HEK293T (cell line): ENCODE measurements around the gene TRMT61B.

Experiments
- CTCF ChIA-PET: fragments of 350-600 bp; formaldehyde crosslinking; extraction: SDS; loops from one replicate; lab custom pipeline; 2021; ENCODE audit warnings: antibody characterized with exemption, inconsistent platforms; lab: Yijun Ruan, JAX
- POLR2A ChIA-PET: fragments of 350-600 bp; formaldehyde crosslinking; extraction: SDS; loops from one replicate; lab custom pipeline; 2020; ENCODE audit warnings: antibody characterized with exemption, inconsistent platforms; lab: Yijun Ruan, JAX
- DNase-seq: peaks from one replicate; pipeline ENCODE4 v3.0.0; 2012; ENCODE audit warnings: mixed read lengths; ENCODE audit errors: extremely low spot score
- ARNT ChIP-seq: fragments of 450-650 bp; IDR thresholded peaks from 2 replicates; pipeline ENCODE4 v1.6.1; 2017; ENCODE audit warnings: mild to moderate bottlenecking
- BHLHE40 ChIP-seq: fragments of 450-650 bp; IDR thresholded peaks from 2 replicates; pipeline ENCODE4 v1.6.1; 2016; ENCODE audit warnings: mild to moderate bottlenecking, moderate library complexity, borderline replicate concordance
- CTBP1 ChIP-seq: fragments of 450-650 bp; IDR thresholded peaks from 2 replicates; pipeline ENCODE4 v1.6.1; 2016; ENCODE audit warnings: borderline replicate concordance
- ELF4 ChIP-seq: fragments of 450-650 bp; IDR thresholded peaks from 2 replicates; pipeline ENCODE4 v1.6.1; 2017; ENCODE audit warnings: antibody characterized with exemption
- FOXA1 ChIP-seq: fragments of 450-650 bp; IDR thresholded peaks from 2 replicates; pipeline ENCODE4 v1.6.1; 2016; ENCODE audit warnings: mild to moderate bottlenecking
- FOXK2 ChIP-seq: fragments of 450-650 bp; IDR thresholded peaks from 2 replicates; pipeline ENCODE4 v1.6.1; 2016; ENCODE audit warnings: mild to moderate bottlenecking
- FOXM1 ChIP-seq: fragments of 450-650 bp; IDR thresholded peaks from 2 replicates; pipeline ENCODE4 v1.6.1; 2017; ENCODE audit warnings: mild to moderate bottlenecking, borderline replicate concordance
- HDGF ChIP-seq: fragments of 450-650 bp; IDR thresholded peaks from 2 replicates; pipeline ENCODE4 v1.6.1; 2017; ENCODE audit warnings: antibody characterized with exemption, borderline replicate concordance
- L3MBTL2 ChIP-seq: fragments of 450-650 bp; conservative IDR thresholded peaks from 2 replicates; pipeline ENCODE4 v1.6.1; 2016; ENCODE audit warnings: mild to moderate bottlenecking
- LEF1 ChIP-seq: fragments of 450-650 bp; IDR thresholded peaks from 2 replicates; pipeline ENCODE4 v1.6.1; 2017; ENCODE audit warnings: mild to moderate bottlenecking, borderline replicate concordance
- NFRKB ChIP-seq: fragments of 450-650 bp; IDR thresholded peaks from 2 replicates; pipeline ENCODE4 v1.6.1; 2016; ENCODE audit warnings: mild to moderate bottlenecking, moderate library complexity
- PKNOX1 ChIP-seq: fragments of 450-650 bp; IDR thresholded peaks from 2 replicates; pipeline ENCODE4 v1.6.1; 2016
- SP1 ChIP-seq: fragments of 450-650 bp; IDR thresholded peaks from 2 replicates; pipeline ENCODE4 v1.6.1; 2017
- SUZ12 ChIP-seq: fragments of 450-650 bp; IDR thresholded peaks from 2 replicates; pipeline ENCODE4 v1.6.1; 2016; ENCODE audit warnings: mild to moderate bottlenecking
- TARDBP ChIP-seq: fragments of 450-650 bp; IDR thresholded peaks from 2 replicates; pipeline ENCODE4 v1.6.1; 2016
- ZNF384 ChIP-seq: fragments of 450-650 bp; IDR thresholded peaks from 2 replicates; pipeline ENCODE4 v1.6.1; 2016

The TRMT61B gene

GRCh38 chr2:28809927-28810326 is 60.2 kb downstream of the TRMT61B start:
- no peak for DNase-seq
- no peak for TF ChIP-seq SUZ12
- ChIA-PET CTCF (no interaction called here), POLR2A (no interaction called here)

GRCh38 chr2:28802975-28803429 is 67.1 kb downstream of the TRMT61B start:
- ChIA-PET POLR2A (no interaction called here), CTCF (interaction anchor here (0.6 kb wide), 1 partner anchor 8 kb away, joined by 3 read pairs; no protein-coding TSS in a partner anchor)
- DNase-seq: no peak
- no peak for TF ChIP-seq L3MBTL2
- TF ChIP-seq BHLHE40: no peak
- no peak for TF ChIP-seq SUZ12
- TF ChIP-seq TARDBP: no peak
- no peak for TF ChIP-seq NFRKB

GRCh38 chr2:28801726-28802125 is 68.4 kb downstream of the TRMT61B start:
- CTCF ChIA-PET: interaction anchor here (0.8 kb wide), 1 partner anchor 235 kb away, joined by 5 read pairs; no protein-coding TSS in a partner anchor
- DNase-seq: no peak
- POLR2A ChIA-PET: no interaction called here
- TF ChIP-seq BHLHE40 (no peak), FOXK2 (no peak), NFRKB (no peak), LEF1 (no peak), ELF4 (no peak), PKNOX1 (no peak), L3MBTL2 (no peak), ZNF384 (no peak), ARNT (no peak), CTBP1 (no peak), SP1 (no peak), FOXM1 (no peak), TARDBP (no peak), SUZ12 (no peak), HDGF (no peak), FOXA1 (no peak)
